A673 (cell line): ENCODE measurements around the gene MIGA2. TPM values are rescaled to one million over a fixed set of nuclear protein-coding genes. Genes with fewer than 3 reads are reported as not detected.

Experiments
- BruUV-seq: library from RNA; stranded (reverse); fragments of 400-500 nt; replicated peaks from 2 replicates; lab custom pipeline; 2021; lab: Mats Ljungman, UMichigan
- CTCF ChIA-PET: fragments of 300-600 bp; sonication (Branson Sonifier 250); formaldehyde crosslinking; loops from one replicate; lab custom pipeline; 2022; ENCODE audit warnings: antibody characterized with exemption; lab: Charles Lee
- POLR2A ChIA-PET: fragments of 300-600 bp; sonication (Branson Sonifier 250); formaldehyde crosslinking; loops from one replicate; lab custom pipeline; 2022; ENCODE audit warnings: antibody characterized with exemption; ENCODE audit not compliant: low non-redundant PET; lab: Charles Lee
- DNase-seq: peaks from one replicate; pipeline ENCODE4 v3.0.0-alpha.2; 2015; ENCODE audit warnings: low spot score
- H3K27ac ChIP-seq: fragments of 200-600 bp; sonication (generic); 2 replicates; pipeline ENCODE4 v1.5.1; 2016; ENCODE audit warnings: mixed run types, low read depth, mild to moderate bottlenecking, mixed read lengths, antibody characterized with exemption, low read length; ENCODE audit not compliant: poor library complexity, severe bottlenecking
- H3K27me3 ChIP-seq: fragments of 200-600 bp; sonication (generic); replicated peaks from 2 replicates; pipeline ENCODE4 v1.6.1; 2017; ENCODE audit warnings: mixed run types, low read depth, mild to moderate bottlenecking, mixed read lengths, antibody characterized with exemption, low read length; ENCODE audit not compliant: insufficient read depth, poor library complexity
- H3K36me3 ChIP-seq: fragments of 200-600 bp; sonication (generic); 2 replicates; pipeline ENCODE4 v1.6.1; 2016; ENCODE audit warnings: mixed run types, mild to moderate bottlenecking, mixed read lengths, antibody characterized with exemption, low read length; ENCODE audit not compliant: insufficient read depth, poor library complexity, severe bottlenecking
- H3K4me1 ChIP-seq: fragments of 200-600 bp; sonication (generic); 2 replicates; pipeline ENCODE4 v1.6.1; 2017; ENCODE audit warnings: mixed run types, mild to moderate bottlenecking, mixed read lengths, antibody characterized with exemption, low read length; ENCODE audit not compliant: insufficient read depth, poor library complexity, severe bottlenecking
- H3K4me3 ChIP-seq: fragments of 200-600 bp; sonication (generic); 2 replicates; pipeline ENCODE4 v1.5.1; 2016; ENCODE audit warnings: low read depth, mixed run types, mild to moderate bottlenecking, mixed read lengths, low read length; ENCODE audit not compliant: poor library complexity, severe bottlenecking
- H3K9me3 ChIP-seq: fragments of 200-600 bp; sonication (generic); 2 replicates; pipeline ENCODE4 v1.6.1; 2016; ENCODE audit warnings: mixed run types, low read depth, mild to moderate bottlenecking, mixed read lengths, antibody characterized with exemption, low read length; ENCODE audit not compliant: poor library complexity, severe bottlenecking
- EZH2 ChIP-seq: fragments of 200-600 bp; sonication (generic); IDR thresholded peaks from 2 replicates; pipeline ENCODE4 v1.6.1; 2017; ENCODE audit warnings: borderline replicate concordance, low read depth, mild to moderate bottlenecking, mixed read lengths, antibody characterized with exemption, low read length; ENCODE audit not compliant: poor library complexity, severe bottlenecking
- intact Hi-C: fragments of 100-400 bp; cut with micrococcal nuclease; formaldehyde crosslinking; loops from one replicate; pipeline ENCODE4 v1.10.0; 2022; ENCODE audit not compliant: unreplicated experiment
- total RNA-seq: library from RNA; stranded (reverse); gene quantifications from 2 replicates; pipeline ENCODE4 v1.2.3, GENCODE V29; 2021
- TF ChIP-seq, protein P1 (sequence below): fragments of 300-800, 200-600 bp; sonication (generic); conservative IDR thresholded peaks from 2 replicates; pipeline ENCODE4 v1.5.1; 2017; ENCODE audit warnings: low read depth, mild to moderate bottlenecking, antibody characterized with exemption, low read length, moderate library complexity, mixed read lengths

MIGA2 gene
- total RNA-seq, 1 experiment from 2014 or later: 27.7 TPM

- Histone ChIP-seq H3K4me3 (no peak overlapping the region), H3K36me3 (peaks cover 43% of the 10 kb centered on the region), H3K27me3 (no peaks in the 10 kb centered on the region), H3K9me3 (no peaks in the 10 kb centered on the region), H3K4me1 (no peaks in the 10 kb centered on the region), H3K27ac (no peak overlapping the region)
- ChIA-PET POLR2A (no interaction called here), CTCF (interaction anchor here (0.5 kb wide), 1 partner anchor 33 kb away, joined by 4 read pairs; no protein-coding TSS in a partner anchor)
- no peak for DNase-seq
- TF ChIP-seq EZH2: no peak
- BruUV-seq: no TSS peak
- intact Hi-C loops: loop anchor here (5.0 kb wide), 1 partner anchor 604 kb away; no protein-coding TSS in a partner anchor
Observed at GRCh38 chr9:129007766-129008468, 28.5 kb upstream of the MIGA2 start.

GRCh38 chr9:129008469-129008965 is 27.9 kb upstream of the MIGA2 start:
- no peak for DNase-seq
- Histone ChIP-seq H3K27me3 (no peaks in the 10 kb centered on the region), H3K27ac (no peak overlapping the region), H3K36me3 (peaks cover 37% of the 10 kb centered on the region), H3K4me3 (no peak overlapping the region), H3K4me1 (no peaks in the 10 kb centered on the region), H3K9me3 (no peaks in the 10 kb centered on the region)
- TF ChIP-seq EZH2: no peak
- TF ChIP-seq, protein P1, sequence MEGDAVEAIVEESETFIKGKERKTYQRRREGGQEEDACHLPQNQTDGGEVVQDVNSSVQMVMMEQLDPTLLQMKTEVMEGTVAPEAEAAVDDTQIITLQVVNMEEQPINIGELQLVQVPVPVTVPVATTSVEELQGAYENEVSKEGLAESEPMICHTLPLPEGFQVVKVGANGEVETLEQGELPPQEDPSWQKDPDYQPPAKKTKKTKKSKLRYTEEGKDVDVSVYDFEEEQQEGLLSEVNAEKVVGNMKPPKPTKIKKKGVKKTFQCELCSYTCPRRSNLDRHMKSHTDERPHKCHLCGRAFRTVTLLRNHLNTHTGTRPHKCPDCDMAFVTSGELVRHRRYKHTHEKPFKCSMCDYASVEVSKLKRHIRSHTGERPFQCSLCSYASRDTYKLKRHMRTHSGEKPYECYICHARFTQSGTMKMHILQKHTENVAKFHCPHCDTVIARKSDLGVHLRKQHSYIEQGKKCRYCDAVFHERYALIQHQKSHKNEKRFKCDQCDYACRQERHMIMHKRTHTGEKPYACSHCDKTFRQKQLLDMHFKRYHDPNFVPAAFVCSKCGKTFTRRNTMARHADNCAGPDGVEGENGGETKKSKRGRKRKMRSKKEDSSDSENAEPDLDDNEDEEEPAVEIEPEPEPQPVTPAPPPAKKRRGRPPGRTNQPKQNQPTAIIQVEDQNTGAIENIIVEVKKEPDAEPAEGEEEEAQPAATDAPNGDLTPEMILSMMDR: no peak
- CTCF ChIA-PET: no interaction called here
- intact Hi-C loops: loop anchor here (5.0 kb wide), 1 partner anchor 604 kb away; no protein-coding TSS in a partner anchor
- POLR2A ChIA-PET: no interaction called here
- no TSS peak for BruUV-seq

GRCh38 chr9:129008986-129009583 is 27.3 kb upstream of the MIGA2 start:
- no peak for DNase-seq
- H3K36me3 ChIP-seq: peaks cover 40% of the 10 kb centered on the region

More at GRCh38 chr9:129008986-129009583, 27.3 kb upstream of the MIGA2 start:
- Histone ChIP-seq H3K4me3 (no peak overlapping the region), H3K4me1 (no peaks in the 10 kb centered on the region), H3K27ac (no peak overlapping the region), H3K9me3 (no peaks in the 10 kb centered on the region), H3K27me3 (no peaks in the 10 kb centered on the region)
- ChIA-PET POLR2A (no interaction called here), CTCF (no interaction called here)
- intact Hi-C loops: loop anchor here (5.0 kb wide), 1 partner anchor 603 kb away; no protein-coding TSS in a partner anchor
- TF ChIP-seq, protein P1: no peak
- no peak for TF ChIP-seq EZH2
- no TSS peak for BruUV-seq
